ENCODE data around the gene TMCO5A. TPM values are rescaled to one million over a fixed set of nuclear protein-coding genes. Genes with fewer than 3 reads are reported as not detected.

The TMCO5A gene
- total and polyA plus RNA-seq, 9 donors, result not detected

DNA sequence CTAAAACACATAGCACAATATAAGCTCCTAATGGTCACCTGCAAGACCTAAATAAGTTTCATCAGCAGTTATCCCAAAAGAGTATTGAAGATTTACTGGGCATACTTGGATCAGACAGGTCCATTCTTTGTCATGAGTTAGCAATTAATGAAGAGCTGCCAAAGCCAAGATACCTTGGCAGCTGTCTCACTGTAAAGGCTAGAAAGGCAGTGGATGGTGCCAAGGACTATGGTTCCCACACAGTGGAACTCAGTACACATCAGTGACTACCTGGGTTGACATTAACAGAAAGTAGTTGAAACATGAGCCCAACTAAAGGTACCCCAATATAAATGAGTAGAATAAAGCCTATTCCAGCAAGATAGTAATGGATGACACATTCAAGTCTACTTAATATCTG, 41.1 kb upstream of the TMCO5A start:
- TF ChIP-seq EP300 (IDR thresholded peaks at IDR 0.05), result no peak
- TF ChIP-seq POLR2A (IDR thresholded peaks at IDR 0.05), result no peak
- TF ChIP-seq, protein P1, sequence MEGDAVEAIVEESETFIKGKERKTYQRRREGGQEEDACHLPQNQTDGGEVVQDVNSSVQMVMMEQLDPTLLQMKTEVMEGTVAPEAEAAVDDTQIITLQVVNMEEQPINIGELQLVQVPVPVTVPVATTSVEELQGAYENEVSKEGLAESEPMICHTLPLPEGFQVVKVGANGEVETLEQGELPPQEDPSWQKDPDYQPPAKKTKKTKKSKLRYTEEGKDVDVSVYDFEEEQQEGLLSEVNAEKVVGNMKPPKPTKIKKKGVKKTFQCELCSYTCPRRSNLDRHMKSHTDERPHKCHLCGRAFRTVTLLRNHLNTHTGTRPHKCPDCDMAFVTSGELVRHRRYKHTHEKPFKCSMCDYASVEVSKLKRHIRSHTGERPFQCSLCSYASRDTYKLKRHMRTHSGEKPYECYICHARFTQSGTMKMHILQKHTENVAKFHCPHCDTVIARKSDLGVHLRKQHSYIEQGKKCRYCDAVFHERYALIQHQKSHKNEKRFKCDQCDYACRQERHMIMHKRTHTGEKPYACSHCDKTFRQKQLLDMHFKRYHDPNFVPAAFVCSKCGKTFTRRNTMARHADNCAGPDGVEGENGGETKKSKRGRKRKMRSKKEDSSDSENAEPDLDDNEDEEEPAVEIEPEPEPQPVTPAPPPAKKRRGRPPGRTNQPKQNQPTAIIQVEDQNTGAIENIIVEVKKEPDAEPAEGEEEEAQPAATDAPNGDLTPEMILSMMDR (IDR thresholded peaks at IDR 0.05), result no peak
- Histone ChIP-seq H3K27ac (no peak overlapping the region), H3K9me3 (no peaks in the 10 kb centered on the region), H3K4me1 (ENCODE audit: insufficient read depth) (no peaks in the 10 kb centered on the region), H3K4me3 (no peak overlapping the region), H3K36me3 (no peaks in the 10 kb centered on the region), H3K27me3 (no peaks in the 10 kb centered on the region)
- intact Hi-C loops (cut with DNase I), result no loop called here
- no peak for DNase-seq

DNA sequence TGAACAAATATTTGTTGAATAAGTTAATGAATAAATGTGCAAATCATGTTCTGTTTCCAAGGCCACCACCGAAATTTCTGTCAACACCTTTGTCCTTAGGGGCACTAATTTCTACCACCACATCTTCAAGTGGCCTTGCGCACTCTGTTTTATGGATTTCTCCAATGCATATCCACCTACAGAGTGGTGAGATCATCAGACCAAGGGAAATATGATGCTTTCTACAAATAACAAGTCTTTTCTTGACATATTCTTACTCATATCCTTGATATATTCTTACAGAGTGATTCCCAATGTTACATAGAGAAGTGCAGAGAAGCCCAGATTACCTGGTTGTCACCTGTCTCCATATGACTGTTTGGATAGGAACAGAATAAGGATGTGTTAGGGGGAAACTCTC, 36.1 kb upstream of the TMCO5A start:
- intact Hi-C loops (cut with DNase I), result no loop called here
- WGBS, 3 donors, result 87 to 92% (median 92%) methylated on average over 2 of the region's 2 CpGs
- TF ChIP-seq POLR2A (IDR thresholded peaks at IDR 0.05), result no peak
- TF ChIP-seq EP300 (IDR thresholded peaks at IDR 0.05), result no peak
- TF ChIP-seq, protein P1 (IDR thresholded peaks at IDR 0.05), result no peak
- Histone ChIP-seq H3K36me3 (no peaks in the 10 kb centered on the region), H3K9me3 (no peaks in the 10 kb centered on the region), H3K27ac (no peak overlapping the region), H3K27me3 (no peaks in the 10 kb centered on the region), H3K4me3 (no peak overlapping the region), H3K4me1 (ENCODE audit: insufficient read depth) (no peaks in the 10 kb centered on the region)
- DNase-seq, result no peak

DNA sequence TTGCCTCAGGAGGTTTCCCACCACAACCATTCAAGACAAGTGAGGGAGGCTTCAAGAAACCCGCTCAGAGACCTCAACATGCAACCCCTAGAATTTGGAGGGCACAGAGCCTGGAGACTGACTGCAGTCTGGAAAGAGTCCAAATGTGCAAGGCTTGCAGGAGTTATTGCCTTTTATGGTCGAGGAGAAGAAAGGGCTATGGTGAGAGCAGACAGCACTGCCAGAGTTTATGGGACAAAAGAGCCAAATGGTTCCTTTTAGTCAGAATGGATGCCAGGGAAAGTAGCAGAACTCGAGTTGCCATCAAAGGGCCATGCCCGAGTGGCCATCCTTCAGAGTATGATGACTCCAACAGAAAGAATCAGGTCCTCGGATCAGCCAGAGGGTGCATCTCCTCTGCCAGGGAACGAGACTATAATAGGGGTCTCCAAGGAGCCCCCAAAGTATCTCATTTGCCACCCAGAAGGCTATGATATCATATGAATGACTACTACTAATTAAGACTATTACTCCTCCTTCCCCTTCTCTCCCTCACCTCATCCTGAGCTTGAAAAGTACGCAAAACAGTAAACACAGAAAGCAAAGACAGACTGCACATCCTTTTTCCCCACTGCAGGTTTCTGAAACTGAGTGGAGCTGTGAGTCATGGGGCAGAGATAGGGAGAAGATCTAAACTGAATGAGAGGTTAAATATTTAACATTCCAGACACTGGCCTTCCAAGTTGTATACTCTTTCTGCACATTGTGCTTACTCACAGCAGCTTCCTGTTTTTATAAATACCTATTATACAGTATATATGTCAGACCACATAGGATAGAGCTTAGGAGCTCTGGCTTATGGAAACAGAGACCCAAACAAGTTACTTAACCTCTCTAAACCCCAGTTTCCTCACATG, 33.9 kb upstream of the TMCO5A start:
- no peaks in the 10 kb centered on the region for H3K4me1 ChIP-seq (ENCODE audit: insufficient read depth)
- DNase-seq, result no peak
- H3K4me3 ChIP-seq, result no peak overlapping the region
- TF ChIP-seq EP300 (IDR thresholded peaks at IDR 0.05) (no peak), POLR2A (IDR thresholded peaks at IDR 0.05) (no peak)
- TF ChIP-seq, protein P1 (IDR thresholded peaks at IDR 0.05), result no peak
- no peaks in the 10 kb centered on the region for H3K9me3 ChIP-seq
- H3K36me3 ChIP-seq, result no peaks in the 10 kb centered on the region
- intact Hi-C loops (cut with DNase I), result no loop called here
- 40 to 42% (median 40%) methylated on average over 7 of the region's 7 CpGs for WGBS, 3 donors
- no peak overlapping the region for H3K27ac ChIP-seq
- H3K27me3 ChIP-seq, result no peaks in the 10 kb centered on the region

DNA sequence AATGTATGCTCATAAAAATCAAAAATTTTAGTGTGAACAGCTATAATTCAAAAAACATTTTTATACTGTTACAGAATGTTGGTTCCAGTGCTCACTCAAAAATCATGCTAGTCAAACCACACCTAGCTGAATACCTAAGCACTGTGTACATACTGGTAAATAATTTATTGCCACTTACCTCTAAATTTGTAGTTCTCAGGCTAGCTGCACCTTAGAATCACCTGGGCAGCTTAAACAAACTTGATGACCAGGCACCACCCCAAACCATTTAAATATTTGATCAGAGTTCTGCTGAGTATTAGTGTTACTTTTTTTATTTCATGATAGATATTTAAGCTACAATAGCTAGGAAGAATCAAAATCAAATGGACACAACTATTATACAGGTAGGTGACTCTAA, 32.3 kb upstream of the TMCO5A start:
- no peak for DNase-seq
- Histone ChIP-seq H3K4me3 (no peak overlapping the region), H3K9me3 (no peaks in the 10 kb centered on the region), H3K36me3 (no peaks in the 10 kb centered on the region), H3K27me3 (no peaks in the 10 kb centered on the region), H3K4me1 (ENCODE audit: insufficient read depth) (no peaks in the 10 kb centered on the region), H3K27ac (no peak overlapping the region)
- TF ChIP-seq, protein P1 (IDR thresholded peaks at IDR 0.05), result no peak
- TF ChIP-seq POLR2A (IDR thresholded peaks at IDR 0.05), result no peak
- TF ChIP-seq EP300 (IDR thresholded peaks at IDR 0.05), result no peak
- intact Hi-C loops (cut with DNase I), result no loop called here

Measured in ovary (tissue), 9 donors.